Kidney capillary endothelial cell (primary cell): ENCODE data around the gene IFNAR1.
A peak's percentile ranks its signal among the peaks of the same experiment; 100 is the strongest.

Experiments used
- DNase-seq: peaks from one replicate; pipeline ENCODE4 v3.0.0-alpha.2; 2018; ENCODE audit warnings: low spot score

Gene IFNAR1

GRCh38 chr21:33324291-33325221 lies at the start of gene IFNAR1:
TSS of gene IFNAR1 (plus strand) at chr21:33324970. CDS start at chr21:33325056, 86 bp downstream.
- DNase-seq = peak; percentile 96

- no peak for DNase-seq
Observed at GRCh38 chr21:33278721-33279120, 46.0 kb upstream of the IFNAR1 start.

- no peak for DNase-seq
Observed at GRCh38 chr21:33279330-33279820, 45.4 kb upstream of the IFNAR1 start.

- DNase-seq = no peak
Observed at GRCh38 chr21:33281096-33281652, 43.6 kb upstream of the IFNAR1 start.

- no peak for DNase-seq
Observed at GRCh38 chr21:33283203-33283602, 41.6 kb upstream of the IFNAR1 start.

GRCh38 chr21:33286076-33286475 lies 38.7 kb upstream of the IFNAR1 start:
- DNase-seq = no peak

GRCh38 chr21:33286600-33287456 lies 37.9 kb upstream of the IFNAR1 start:
- DNase-seq = no peak

- no peak for DNase-seq
Observed at GRCh38 chr21:33289199-33289819, 35.5 kb upstream of the IFNAR1 start.

GRCh38 chr21:33290441-33290840 lies 34.3 kb upstream of the IFNAR1 start:
- no peak for DNase-seq

- no peak for DNase-seq
Observed at GRCh38 chr21:33291686-33292085, 33.1 kb upstream of the IFNAR1 start.

- no peak for DNase-seq
Observed at GRCh38 chr21:33292724-33293123, 32.0 kb upstream of the IFNAR1 start.

- no peak for DNase-seq
Observed at GRCh38 chr21:33293136-33293535, 31.6 kb upstream of the IFNAR1 start.

GRCh38 chr21:33293811-33294216 lies 31.0 kb upstream of the IFNAR1 start:
- no peak for DNase-seq

- no peak for DNase-seq
Observed at GRCh38 chr21:33296156-33296555, 28.6 kb upstream of the IFNAR1 start.

GRCh38 chr21:33299181-33299752 lies 25.5 kb upstream of the IFNAR1 start:
- DNase-seq = peak; percentile 36

- peak; percentile 82 for DNase-seq
Observed at GRCh38 chr21:33300701-33301631, 23.8 kb upstream of the IFNAR1 start.

- DNase-seq = no peak
Observed at GRCh38 chr21:33301632-33302002, 23.2 kb upstream of the IFNAR1 start.

- DNase-seq = no peak
Observed at GRCh38 chr21:33302055-33302454, 22.7 kb upstream of the IFNAR1 start.

- no peak for DNase-seq
Observed at GRCh38 chr21:33302796-33303195, 22.0 kb upstream of the IFNAR1 start.

- DNase-seq = no peak
Observed at GRCh38 chr21:33305344-33305671, 19.5 kb upstream of the IFNAR1 start.

- no peak for DNase-seq
Observed at GRCh38 chr21:33305938-33306337, 18.8 kb upstream of the IFNAR1 start.
